Esophagus mucosa (tissue), 1 donor: Measurements from ENCODE around the gene SMARCAD1. TPM values are rescaled to one million over a fixed set of nuclear protein-coding genes. Genes with fewer than 3 reads are reported as not detected.
"Not testable (repeated sequence)": the region's sequence is repeated elsewhere in the genome, so short reads cannot be mapped to it uniquely, and the experiment has no call there.

ENCODE experiments used
- ATAC-seq: fragments of 200-7000 bp; cut with Tn5 transposase; one replicate; pipeline ENCODE4 v1.9.1; 2020
- total RNA-seq: library from RNA; stranded (reverse); gene quantifications from one replicate; pipeline ENCODE4 v1.2.4, GENCODE V29; 2023
- donor health status: DM: yes; HTN: yes; CAD: no.

Gene SMARCAD1
- total RNA-seq, 1 donor from 2014 or later: 15.3 TPM

GRCh38 chr4:94304365-94304971 lies 96.8 kb downstream of the SMARCAD1 start:
- no peak for ATAC-seq

DNA sequence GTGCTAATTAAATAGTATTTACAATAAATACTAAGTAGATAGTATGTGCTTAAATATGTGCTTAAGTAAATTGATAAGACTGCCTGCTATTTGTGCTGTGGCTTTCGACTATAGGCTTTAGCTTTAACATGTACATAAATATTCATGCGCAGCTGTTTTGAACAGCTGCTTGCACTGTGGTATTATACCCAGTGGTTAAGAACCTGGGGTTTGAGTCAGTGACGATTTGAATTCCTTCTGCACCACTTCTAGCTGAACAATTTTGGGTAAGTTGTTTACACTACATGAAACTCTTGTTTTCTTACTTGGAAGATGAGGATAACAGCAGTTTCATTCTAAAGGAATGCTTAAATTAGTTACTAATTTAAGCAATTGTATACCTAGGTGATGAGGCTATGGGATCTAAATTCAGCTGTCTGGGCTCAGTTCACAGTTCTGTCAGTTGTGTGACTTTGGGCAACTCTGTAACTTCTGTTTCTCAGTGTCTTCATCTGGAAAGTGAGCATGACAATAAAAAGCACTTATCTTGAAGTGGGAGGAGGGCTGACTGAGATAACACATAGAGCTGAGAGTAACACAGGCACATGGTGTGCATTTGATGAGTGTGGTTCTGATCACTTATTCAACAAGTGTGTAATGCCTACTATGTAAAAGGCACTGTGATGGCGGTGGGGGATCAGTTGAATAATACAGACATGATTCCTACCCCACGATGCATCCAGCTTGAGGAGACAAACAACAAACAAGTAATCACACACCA lies 98.0 kb downstream of the SMARCAD1 start:
- ATAC-seq: no peak

- ATAC-seq: no peak
Measured at GRCh38 chr4:94306713-94307112, 99.0 kb downstream of the SMARCAD1 start.

GRCh38 chr4:94307231-94307871 lies 99.7 kb downstream of the SMARCAD1 start:
- ATAC-seq: no peak

DNA sequence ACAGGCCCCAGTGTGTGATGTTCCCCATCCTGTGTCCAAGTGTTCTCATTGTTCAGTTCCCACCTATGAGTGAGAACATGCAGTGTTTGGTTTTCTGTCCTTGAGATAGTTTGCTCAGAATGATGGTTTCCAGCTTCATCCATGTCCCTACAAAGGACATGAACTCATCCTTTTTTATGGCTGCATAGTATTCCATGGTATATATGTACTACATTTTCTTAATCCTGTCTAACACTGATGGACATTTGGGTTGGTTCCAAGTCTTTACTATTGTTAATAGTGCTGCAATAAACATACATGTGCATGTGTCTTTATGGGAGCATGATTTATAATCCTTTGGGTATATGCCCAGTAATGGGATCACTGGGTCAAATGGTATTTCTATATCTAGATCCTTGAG lies 112.3 kb downstream of the SMARCAD1 start:
- ATAC-seq: not testable (repeated sequence)

DNA sequence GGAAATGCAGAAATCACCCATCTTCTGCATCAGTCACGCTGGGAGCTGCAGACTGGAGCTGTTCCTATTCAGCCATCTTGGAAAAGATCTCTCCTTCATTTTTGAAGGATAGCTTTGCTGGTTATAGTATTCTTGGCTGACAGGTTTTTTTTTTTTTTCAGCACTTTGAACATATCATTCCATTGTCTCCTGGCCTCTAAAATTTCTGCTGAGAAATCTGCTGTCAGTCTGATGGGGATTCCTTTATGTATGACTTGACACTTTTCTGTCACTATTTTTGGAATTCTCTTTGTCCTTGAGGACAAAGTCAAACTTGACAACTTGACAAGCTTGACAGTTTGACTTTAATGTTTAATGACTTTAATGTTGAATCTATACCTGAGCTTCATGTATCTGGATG lies 118.2 kb downstream of the SMARCAD1 start:
- ATAC-seq: no peak

DNA sequence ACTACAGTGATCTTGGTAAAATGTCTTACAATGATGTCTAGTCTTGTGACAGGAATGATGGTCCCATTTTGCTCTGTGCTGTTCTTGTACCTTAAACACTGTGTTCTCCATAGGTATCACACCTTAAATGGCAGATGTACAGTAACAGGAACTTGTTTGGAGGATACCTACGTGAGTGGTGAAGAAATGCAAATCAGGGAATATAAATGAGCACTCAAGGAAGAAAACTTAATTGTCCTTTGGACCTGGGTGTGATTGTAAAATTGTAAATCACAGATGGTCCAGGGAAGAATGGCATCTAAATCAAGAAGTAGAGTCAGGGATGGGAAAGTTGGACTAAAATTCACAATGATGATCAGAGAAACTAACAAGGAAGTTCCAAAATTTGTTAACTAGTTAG lies 122.3 kb downstream of the SMARCAD1 start:
- no peak for ATAC-seq

DNA sequence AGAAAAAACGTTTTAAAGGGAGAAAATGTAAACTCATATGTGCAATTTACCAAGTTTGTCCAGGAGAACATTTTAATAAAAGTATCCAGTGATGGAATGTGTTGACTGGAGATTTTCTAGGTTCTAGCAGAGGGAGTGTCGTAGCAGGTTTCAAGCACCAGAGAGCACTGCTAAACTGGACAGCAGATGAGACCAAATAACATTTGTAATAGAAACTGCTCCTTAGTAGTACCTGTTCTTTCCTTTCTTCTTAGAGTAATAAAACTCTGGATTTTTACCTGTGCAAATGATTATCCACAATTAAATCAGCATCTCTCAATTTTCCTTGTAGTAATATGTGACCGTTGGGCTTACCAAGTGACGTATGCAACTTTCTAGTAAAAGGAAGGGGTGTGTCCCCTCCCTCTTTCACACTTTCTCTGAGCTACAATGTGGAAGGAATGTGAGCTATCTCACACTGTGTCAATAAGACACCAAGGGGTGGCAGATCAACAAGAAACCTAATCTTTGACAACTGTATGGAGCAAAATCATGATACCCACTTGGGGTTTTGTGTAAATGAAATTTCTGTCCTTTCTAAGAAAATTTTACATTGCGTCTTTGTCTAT lies 125.4 kb downstream of the SMARCAD1 start:
- no peak for ATAC-seq

GRCh38 chr4:94333866-94334265 lies 126.2 kb downstream of the SMARCAD1 start:
- ATAC-seq: no peak

DNA sequence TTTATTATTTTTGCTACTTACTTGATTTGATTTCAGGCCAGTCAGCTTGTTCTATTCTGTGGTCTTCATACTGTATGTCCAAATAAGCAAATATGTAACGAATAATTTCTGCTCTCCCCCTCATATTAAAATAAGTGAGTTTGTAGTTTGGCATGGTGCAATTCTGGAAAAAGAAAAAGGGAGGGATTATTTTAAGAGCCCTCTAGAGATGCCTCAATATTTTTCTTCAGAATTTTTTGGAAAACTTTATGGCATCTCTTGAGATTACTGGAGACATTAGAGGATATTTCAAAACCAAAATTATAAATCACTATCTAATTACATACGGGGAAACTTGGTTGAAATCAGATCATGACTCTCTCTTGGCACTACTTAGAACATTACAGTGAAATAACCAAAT lies 126.8 kb downstream of the SMARCAD1 start:
- no peak for ATAC-seq

DNA sequence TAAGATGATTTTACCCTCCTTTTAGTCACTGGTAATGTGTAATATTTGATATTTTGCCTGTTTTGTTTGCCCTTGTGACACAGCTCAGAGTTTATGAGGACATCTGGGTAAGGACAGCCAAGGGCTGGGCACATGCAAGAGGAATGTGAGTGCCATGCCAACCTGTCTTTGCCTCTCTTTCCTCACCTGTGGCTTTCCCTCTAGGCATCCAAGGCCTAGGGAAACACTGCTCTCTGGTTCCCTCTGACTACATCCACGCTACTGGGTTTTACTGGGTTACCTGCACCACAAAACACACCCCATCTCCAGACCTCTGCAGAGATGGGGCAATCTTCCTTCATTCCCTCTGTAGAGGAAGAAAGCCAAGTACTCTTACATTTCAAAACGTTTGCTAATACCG lies 127.3 kb downstream of the SMARCAD1 start:
- no peak for ATAC-seq

GRCh38 chr4:94336303-94336702 lies 128.6 kb downstream of the SMARCAD1 start:
- ATAC-seq: no peak

GRCh38 chr4:94336791-94337190 lies 129.1 kb downstream of the SMARCAD1 start:
- not testable (repeated sequence) for ATAC-seq

DNA sequence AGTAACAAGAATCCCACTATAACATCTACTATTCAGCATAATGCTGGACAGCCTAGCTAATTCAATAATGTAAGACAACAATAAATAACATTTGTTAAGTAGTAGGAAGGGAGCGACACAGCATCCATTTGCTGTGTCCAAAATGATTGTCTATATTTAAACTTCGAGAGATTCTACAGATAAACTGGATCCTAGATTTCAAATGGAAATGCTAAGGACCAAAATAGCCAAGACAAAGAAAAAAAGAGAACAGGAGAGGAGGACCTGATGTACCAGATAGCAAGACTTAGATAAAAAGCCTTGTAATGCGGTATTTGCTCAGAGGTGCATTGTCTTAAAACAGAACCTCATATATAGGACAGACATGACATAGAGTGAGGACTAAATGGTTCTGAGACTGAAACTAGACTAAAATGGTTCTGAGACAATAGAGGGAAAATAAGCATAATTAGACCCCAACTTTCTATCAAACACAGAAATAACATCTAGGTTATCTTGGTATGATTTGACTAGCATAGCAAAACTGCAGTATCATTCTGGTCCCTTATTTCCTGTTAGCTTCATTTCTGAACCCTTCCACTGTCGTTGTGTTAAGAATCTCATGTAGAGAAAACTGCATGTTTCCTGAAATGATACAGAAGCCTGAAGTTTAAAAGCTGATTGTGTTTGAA lies 131.2 kb downstream of the SMARCAD1 start:
- ATAC-seq: no peak

GRCh38 chr4:94339779-94340178 lies 132.1 kb downstream of the SMARCAD1 start:
- ATAC-seq: no peak

Other genes with a start within 250 kb of the SMARCAD1 start
- gene HPGDS, start 135.0 kb downstream of the SMARCAD1 start, total RNA-seq: not detected
- 142 TPM for gene PDLIM5, start 244.1 kb downstream of the SMARCAD1 start, total RNA-seq